Effector CD4-positive, alpha-beta T cell (primary cell): ENCODE data around the gene MYMX. TPM values are rescaled to one million over a fixed set of nuclear protein-coding genes. Genes with fewer than 3 reads are reported as not detected.
"Not testable (repeated sequence)": the region's sequence is repeated elsewhere in the genome, so short reads cannot be mapped to it uniquely, and the experiment has no call there.

Source experiments
- DNase-seq: peaks from one replicate; pipeline ENCODE4 v3.0.0-alpha.2; 2020
- total RNA-seq: gene quantifications from one replicate; lab custom pipeline; 2026; lab: John Stamatoyannopoulos, UW

Gene MYMX
- total RNA-seq = not detected

DNA sequence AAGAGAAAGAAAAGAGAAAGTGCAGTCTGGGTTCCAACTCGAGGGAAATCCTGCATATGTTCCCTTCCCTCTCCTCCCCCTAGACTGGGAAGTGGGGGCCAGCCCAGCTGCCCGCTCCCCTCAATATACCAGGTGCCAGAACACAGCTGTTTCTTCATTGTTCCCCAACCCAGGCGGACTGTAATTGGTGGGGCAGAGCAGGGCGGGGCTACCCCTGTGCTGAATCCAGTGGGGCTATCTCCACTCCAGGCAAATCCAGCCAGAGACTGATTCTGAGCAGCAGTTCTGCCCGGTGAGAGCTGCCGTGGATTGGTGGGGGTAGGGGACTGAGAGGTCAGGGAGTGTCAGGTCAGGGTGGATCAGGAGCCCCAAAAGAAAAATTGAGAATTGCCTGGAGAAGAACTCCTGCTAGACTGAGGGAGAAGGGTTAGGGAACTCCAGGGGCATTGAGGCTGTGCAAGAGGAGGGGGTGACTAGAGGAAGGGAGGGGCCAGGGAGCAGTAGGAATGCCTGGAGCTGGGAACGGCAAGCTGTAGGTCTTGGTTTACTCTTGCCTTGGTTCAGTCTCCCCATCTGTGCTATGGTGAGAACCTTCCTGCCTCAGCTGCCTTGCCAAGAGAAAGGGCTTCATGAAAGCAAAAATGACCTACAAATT is at the start of gene MYMX:
TSS of gene MYMX (plus strand) at position 250 of the 655 bp plus-strand sequence. CDS start 546 bp downstream, outside the sequence.
- DNase-seq = no peak

DNA sequence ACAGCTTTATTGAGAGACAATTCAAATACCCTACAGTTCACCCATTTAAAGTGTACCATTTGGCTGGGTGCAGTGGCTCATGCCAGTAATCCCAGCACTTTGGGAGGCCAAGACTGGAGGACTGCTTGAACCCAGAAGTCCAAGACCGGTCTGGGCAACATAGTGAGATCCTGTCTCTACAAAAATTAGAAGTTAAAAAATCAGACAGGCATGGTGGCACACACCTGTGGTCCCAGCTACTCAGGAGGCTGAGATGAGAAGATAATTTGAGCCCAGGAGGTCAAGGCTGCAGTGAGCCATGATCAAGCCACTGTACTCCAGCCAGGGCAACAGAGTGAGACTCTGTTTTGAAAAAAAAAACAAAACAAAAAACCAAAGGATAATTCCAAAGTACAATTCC is 49.2 kb upstream of the MYMX start:
- no peak for DNase-seq

- no peak for DNase-seq
Measured at GRCh38 chr6:44169154-44169553, 47.6 kb upstream of the MYMX start.

DNA sequence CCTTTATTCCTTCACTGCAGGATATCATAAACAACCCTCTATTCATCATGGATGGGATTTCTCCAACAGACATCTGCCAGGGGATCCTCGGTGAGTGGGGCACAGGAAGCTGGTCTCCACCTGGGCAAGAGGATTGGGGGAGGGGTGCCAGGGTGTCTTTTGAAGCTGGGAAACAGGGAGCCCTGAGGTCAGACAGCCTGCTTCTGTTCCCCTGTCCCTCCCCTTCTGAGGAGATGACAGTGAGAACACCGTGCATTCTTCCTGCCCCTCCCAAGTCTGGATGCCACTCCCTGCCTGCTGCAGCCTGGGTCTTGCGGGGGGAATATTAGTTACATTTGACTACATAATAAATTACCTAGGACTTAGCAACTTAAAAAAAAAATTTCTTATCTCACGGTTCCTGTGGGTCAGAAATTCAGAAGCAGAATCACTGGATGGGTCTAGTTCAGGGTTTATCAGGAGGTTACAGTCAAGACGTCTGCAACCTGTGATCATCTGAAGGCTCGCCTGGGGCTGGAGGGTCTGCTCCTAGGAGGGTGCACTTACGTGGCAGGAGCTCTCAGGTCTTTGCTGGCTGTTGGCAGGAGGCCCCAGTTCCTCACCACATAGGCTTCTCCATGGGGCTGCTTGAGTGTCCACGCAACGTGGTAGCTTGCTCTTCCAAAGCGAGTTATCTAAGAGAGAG is 46.7 kb upstream of the MYMX start:
- DNase-seq = no peak

DNA sequence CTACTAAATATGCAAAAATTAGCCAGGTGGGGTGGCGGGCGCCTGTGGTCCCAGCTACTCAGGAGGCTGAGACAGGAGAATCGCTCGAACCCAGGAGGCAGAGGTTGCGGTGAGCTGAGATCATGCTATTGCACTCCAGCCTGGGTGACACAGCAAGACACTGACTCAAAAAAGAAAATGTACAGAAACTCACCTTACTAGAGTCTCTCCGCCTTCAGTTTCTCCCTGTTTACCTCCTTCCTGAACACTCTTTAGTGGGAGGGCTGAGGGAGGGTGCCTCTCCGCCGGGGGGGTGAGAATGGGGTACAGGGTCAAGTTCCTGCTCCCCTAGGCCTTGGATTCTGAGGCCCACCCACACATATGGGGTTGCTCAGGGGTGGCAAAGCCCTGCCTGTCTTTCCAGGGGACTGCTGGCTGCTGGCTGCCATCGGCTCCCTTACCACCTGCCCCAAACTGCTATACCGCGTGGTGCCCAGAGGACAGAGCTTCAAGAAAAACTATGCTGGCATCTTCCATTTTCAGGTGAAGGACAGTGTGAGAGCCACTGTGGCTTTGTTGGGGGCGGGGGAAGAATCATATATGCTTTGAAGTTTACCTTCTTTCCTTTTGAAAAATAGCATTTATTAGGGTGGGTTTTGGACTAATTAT is 44.7 kb upstream of the MYMX start:
- no peak for DNase-seq

- DNase-seq = peak; percentile 72
Measured at GRCh38 chr6:44172731-44173500, 43.8 kb upstream of the MYMX start.

GRCh38 chr6:44176130-44176761 is 40.5 kb upstream of the MYMX start:
- no peak for DNase-seq

DNA sequence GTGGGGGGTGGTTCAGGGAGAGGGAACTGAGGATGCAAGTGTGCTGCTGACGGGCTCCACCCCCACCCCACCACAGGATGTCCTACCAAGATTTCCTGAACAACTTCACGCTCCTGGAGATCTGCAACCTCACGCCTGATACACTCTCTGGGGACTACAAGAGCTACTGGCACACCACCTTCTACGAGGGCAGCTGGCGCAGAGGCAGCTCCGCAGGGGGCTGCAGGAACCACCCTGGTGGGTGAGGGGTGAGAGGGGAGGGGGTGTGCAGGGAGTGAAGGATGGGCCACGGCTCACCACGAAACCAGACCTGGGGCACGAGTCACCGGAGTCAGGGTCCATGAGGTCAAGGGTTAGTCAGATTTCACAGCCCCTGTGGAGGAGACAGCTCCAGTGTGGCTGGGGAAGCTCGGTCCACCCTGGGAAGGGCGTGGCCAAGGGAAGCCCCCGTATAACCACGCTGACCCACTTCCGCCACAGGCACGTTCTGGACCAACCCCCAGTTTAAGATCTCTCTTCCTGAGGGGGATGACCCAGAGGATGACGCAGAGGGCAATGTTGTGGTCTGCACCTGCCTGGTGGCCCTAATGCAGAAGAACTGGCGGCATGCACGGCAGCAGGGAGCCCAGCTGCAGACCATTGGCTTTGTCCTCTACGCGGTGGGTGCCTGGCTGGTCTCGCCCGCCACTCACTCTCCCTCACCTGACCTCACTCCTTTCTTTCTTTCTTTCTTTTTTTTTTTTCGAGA is 39.8 kb upstream of the MYMX start:
- DNase-seq = no peak

DNA sequence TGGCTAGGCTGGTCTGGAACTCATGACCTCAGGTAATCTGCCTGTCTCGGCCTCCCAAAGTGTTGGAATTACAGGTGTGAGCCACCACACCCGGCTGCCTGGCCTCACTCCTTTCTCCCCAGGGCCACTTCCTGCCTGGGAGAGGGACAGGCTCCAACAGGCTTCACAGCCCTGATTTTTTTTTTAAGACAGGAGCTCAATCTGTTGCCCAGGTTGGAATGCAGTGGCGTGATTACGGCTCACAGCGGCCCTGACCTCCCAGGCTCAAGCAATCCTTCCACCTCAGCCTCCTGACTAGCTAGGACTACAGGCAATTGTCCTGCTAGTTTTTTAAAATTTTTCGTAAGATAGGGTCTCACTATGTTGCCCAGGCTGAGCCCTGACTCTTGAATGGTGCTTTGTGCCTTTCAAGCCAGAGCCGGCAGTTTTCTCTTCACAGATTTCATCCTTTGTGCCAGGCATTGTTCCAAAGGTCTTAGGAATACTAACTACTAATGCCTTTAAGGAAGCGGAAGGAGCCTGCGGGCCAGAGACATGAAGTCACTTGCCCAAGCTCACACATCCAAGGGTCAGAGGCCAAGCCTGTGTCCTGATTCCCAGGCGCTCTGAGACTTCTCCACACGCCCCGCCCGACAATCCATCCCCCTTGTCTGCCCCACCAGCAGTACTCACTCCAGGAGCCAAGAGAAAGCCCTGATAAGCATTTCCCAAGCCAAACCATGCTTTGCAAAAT is 38.9 kb upstream of the MYMX start:
- no peak for DNase-seq

GRCh38 chr6:44178424-44179071 is 38.2 kb upstream of the MYMX start:
- DNase-seq = no peak

GRCh38 chr6:44179072-44179536 is 37.6 kb upstream of the MYMX start:
- no peak for DNase-seq

GRCh38 chr6:44179648-44180047 is 37.1 kb upstream of the MYMX start:
- DNase-seq = no peak

DNA sequence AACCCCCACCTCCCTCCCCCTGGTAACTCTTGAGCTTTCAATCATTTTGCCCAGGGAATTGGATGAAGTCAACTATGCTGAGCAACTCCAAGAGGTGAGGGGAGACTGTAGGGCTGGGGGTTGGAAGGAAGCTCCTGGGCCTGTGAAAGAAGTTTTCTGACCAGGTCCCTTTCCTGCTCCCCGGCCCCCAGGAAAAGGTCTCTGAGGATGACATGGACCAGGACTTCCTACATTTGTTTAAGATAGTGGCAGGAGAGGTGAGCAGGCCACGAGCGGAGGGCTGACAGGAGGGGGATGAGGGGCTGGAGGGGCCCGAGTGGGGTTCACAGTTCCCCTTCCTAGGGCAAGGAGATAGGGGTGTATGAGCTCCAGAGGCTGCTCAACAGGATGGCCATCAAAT is 36.3 kb upstream of the MYMX start:
- no peak for DNase-seq

GRCh38 chr6:44180886-44181285 is 35.8 kb upstream of the MYMX start:
- DNase-seq = no peak

DNA sequence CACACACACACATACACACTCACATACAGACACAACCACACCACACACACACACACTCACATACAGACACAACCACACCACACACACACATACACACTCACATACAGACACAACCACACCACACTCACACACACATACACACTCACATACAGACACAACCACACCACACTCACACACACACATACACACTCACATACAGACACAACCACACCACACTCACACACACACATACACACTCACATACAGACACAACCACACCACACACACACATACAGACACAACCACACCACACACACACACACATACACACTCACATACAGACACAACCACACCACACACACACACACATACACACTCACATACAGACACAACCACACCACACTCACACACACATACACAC is 34.9 kb upstream of the MYMX start:
- DNase-seq = not testable (repeated sequence)

DNA sequence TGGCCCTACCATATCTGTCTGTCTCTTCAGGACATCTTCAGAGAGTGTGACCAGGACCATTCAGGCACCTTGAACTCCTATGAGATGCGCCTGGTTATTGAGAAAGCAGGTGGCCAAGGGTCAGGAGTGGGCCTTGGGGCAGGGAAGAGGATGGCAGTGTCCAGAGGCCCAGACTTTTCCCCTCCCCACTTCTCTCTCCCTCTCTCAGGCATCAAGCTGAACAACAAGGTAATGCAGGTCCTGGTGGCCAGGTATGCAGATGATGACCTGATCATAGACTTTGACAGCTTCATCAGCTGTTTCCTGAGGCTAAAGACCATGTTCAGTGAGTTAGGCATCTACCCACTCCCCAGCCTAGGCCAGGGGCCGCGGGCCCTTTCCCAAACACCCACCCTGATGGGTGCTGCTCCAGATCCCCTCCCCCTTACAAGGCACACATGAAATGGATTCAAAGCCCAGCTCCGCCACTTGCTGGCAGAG is 33.8 kb upstream of the MYMX start:
- DNase-seq = no peak

GRCh38 chr6:44183783-44184182 is 32.9 kb upstream of the MYMX start:
- DNase-seq = no peak

GRCh38 chr6:44185356-44185755 is 31.4 kb upstream of the MYMX start:
- not testable (repeated sequence) for DNase-seq

DNA sequence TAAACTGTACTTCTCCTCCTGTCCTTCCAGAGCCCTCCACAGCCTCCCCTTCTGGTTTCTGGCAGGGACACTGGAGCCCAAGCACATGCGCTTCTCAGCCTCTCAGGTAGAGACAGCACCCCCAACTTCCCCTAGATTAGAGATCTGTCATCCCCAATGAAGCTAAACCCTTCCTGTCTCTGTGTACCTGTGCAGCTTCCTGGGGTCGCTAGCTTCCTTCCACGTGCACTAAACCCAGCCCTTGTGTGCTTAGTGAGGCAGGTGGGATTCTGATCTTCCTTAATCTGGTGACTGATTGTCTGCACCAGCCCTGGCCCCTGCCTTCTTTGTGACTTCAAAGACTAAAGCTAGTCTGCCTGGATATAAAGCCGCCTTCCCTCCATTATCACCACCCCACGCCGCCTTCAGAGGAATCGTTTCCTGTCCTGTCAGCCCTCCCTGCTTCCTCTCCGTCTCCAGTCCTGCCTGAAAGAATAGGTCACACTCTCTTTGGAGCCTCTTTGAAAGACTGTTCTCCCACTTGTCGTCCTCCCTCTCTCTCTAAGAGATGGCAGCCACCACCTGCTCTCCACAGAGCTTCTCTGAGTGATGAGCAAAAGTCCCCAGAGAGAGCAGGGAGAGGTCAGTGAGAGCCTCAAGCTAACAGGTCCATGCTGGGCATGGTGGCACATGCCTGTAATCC is 30.6 kb upstream of the MYMX start:
- DNase-seq = no peak

GRCh38 chr6:44186635-44187025 is 30.1 kb upstream of the MYMX start:
- DNase-seq = no peak
